ENCODE measurements around the gene ZNF23.

GRCh38 chr16:71425746-71426068 is 36.3 kb downstream of the ZNF23 start:
- TF ChIP-seq POLR2A (IDR thresholded peaks at IDR 0.05) (no peak), CTCF (IDR thresholded peaks at IDR 0.05) (no peak)

Data from adrenal gland (tissue), 5 donors.